Islet of Langerhans (tissue), 1 donor: ENCODE measurements around the gene KMT2E.

Experiments used
- FAIRE-seq: peaks from one replicate; lab custom pipeline; 2011; peaks lifted over from hg19 to GRCh38; lab: Jason Lieb, UNC

The KMT2E gene

GRCh38 chr7:105132335-105132734 lies 118.3 kb downstream of the KMT2E start:
- no peak for FAIRE-seq

- FAIRE-seq, result no peak
Observed at GRCh38 chr7:105132835-105133234, 118.8 kb downstream of the KMT2E start.

GRCh38 chr7:105133358-105133757 lies 119.4 kb downstream of the KMT2E start:
- no peak for FAIRE-seq

- FAIRE-seq, result no peak
Observed at GRCh38 chr7:105133986-105134655, 120.1 kb downstream of the KMT2E start.

- FAIRE-seq, result no peak
Observed at GRCh38 chr7:105136221-105136620, 122.2 kb downstream of the KMT2E start.

GRCh38 chr7:105137898-105138297 lies 123.9 kb downstream of the KMT2E start:
- FAIRE-seq, result no peak

- no peak for FAIRE-seq
Observed at GRCh38 chr7:105139381-105139780, 125.4 kb downstream of the KMT2E start.

GRCh38 chr7:105141068-105141467 lies 127.1 kb downstream of the KMT2E start:
- no peak for FAIRE-seq

GRCh38 chr7:105149827-105150226 lies 135.8 kb downstream of the KMT2E start:
- no peak for FAIRE-seq

GRCh38 chr7:105151152-105151551 lies 137.1 kb downstream of the KMT2E start:
- FAIRE-seq, result no peak

GRCh38 chr7:105153531-105153930 lies 139.5 kb downstream of the KMT2E start:
- no peak for FAIRE-seq

- FAIRE-seq, result no peak
Observed at GRCh38 chr7:105154084-105154483, 140.1 kb downstream of the KMT2E start.

GRCh38 chr7:105156731-105157130 lies 142.7 kb downstream of the KMT2E start:
- FAIRE-seq, result no peak

- FAIRE-seq, result no peak
Observed at GRCh38 chr7:105157278-105157677, 143.3 kb downstream of the KMT2E start.

GRCh38 chr7:105161366-105161765 lies 147.4 kb downstream of the KMT2E start:
- no peak for FAIRE-seq
